ENCODE data around the gene LMF2. TPM values are rescaled to one million over a fixed set of nuclear protein-coding genes. Genes with fewer than 3 reads are reported as not detected.

LMF2 gene
- total RNA-seq, 3 donors from 2014 or later: 35.7 to 54.9 (median 39.5) TPM

DNA sequence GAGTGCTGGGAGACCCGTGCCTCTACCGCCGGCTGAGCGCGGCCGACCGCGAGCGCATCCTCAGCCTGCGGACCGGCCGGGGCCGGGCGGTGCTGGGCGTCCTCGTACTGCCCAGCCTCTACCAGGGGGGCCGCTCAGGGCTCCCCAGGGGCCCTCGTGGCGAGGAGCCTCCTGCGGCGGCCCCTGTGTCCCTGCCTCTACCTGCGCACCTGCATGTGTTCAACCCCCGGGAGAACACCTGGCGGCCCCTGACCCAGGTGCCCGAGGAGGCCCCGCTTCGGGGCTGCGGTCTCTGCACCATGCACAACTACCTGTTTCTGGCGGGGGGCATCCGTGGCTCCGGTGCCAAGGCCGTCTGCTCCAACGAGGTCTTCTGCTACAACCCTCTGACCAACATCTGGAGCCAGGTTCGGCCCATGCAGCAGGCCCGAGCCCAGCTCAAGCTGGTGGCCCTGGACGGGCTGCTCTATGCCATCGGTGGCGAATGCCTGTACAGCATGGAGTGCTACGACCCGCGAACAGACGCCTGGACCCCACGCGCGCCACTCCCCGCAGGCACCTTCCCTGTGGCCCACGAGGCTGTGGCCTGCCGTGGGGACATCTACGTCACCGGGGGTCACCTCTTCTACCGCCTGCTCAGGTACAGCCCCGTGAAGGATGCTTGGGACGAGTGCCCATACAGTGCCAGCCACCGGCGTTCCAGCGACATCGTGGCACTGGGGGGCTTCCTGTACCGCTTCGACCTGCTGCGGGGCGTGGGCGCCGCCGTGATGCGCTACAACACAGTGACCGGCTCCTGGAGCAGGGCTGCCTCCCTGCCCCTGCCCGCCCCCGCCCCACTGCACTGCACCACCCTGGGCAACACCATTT is 41.7 kb upstream of the LMF2 start:
- no peaks in the 10 kb centered on the region for H3K36me3 ChIP-seq
- peaks cover 5 to 18% of the 10 kb centered on the region in 2 donors for H3K4me1 ChIP-seq
- H3K27ac ChIP-seq: no peak overlapping the region
- peak overlapping the region; percentile 21 to 39 (median 27) for H3K4me3 ChIP-seq
- intact Hi-C loops (cut with DNase I; ENCODE audit: low total_unique reads): no loop called here
- DNase-seq (ENCODE audit: low spot score in 2 of 2): no peak
- TF ChIP-seq, protein P1, sequence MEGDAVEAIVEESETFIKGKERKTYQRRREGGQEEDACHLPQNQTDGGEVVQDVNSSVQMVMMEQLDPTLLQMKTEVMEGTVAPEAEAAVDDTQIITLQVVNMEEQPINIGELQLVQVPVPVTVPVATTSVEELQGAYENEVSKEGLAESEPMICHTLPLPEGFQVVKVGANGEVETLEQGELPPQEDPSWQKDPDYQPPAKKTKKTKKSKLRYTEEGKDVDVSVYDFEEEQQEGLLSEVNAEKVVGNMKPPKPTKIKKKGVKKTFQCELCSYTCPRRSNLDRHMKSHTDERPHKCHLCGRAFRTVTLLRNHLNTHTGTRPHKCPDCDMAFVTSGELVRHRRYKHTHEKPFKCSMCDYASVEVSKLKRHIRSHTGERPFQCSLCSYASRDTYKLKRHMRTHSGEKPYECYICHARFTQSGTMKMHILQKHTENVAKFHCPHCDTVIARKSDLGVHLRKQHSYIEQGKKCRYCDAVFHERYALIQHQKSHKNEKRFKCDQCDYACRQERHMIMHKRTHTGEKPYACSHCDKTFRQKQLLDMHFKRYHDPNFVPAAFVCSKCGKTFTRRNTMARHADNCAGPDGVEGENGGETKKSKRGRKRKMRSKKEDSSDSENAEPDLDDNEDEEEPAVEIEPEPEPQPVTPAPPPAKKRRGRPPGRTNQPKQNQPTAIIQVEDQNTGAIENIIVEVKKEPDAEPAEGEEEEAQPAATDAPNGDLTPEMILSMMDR (IDR thresholded peaks at IDR 0.05): no peak
- no peaks in the 10 kb centered on the region for H3K9me3 ChIP-seq
- H3K27me3 ChIP-seq: peaks cover 3 to 8% of the 10 kb centered on the region in 2 donors

DNA sequence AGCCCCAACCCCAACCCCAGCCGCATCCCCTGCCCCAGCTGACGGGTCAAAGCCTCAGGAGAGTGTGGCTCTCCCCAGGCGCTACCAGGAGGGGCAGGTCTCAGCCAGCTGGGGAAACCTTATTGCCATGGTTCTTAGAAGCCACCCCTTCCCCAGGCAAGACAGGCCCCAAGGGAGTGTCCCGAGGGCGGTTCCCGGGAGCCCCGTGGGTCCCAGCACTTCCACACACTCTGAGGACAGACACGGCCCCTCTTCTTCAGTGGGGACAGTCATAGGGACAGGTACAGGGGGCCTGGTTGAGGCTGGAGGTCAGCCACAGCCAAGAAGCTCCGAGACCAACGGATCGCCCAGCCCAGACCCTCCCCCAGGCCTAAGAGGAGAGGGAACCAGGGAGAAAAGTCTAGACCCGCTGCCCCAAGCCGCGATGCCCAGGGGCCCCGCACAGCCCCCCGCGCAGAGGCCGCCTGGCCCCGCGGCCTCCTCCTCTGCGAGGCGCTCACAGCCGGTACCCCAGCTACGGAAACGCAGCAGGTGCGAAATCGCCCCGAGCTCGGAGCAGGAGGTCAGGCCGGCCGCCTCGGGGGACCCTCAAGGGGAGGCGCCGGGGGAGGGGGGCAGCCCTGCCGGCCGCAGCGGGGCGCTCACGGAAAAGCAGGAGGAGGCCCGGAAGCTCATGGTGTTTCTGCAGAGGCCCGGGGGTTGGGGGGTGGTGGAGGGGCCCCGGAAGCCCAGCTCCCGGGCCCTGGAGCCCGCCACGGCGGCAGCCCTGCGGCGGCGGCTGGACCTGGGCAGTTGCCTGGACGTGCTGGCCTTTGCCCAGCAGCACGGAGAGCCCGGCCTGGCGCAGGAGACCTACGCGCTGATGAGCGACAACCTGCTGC is 40.8 kb upstream of the LMF2 start:
- H3K4me3 ChIP-seq: peak overlapping the region; percentile 21 to 39 (median 27)

DNA sequence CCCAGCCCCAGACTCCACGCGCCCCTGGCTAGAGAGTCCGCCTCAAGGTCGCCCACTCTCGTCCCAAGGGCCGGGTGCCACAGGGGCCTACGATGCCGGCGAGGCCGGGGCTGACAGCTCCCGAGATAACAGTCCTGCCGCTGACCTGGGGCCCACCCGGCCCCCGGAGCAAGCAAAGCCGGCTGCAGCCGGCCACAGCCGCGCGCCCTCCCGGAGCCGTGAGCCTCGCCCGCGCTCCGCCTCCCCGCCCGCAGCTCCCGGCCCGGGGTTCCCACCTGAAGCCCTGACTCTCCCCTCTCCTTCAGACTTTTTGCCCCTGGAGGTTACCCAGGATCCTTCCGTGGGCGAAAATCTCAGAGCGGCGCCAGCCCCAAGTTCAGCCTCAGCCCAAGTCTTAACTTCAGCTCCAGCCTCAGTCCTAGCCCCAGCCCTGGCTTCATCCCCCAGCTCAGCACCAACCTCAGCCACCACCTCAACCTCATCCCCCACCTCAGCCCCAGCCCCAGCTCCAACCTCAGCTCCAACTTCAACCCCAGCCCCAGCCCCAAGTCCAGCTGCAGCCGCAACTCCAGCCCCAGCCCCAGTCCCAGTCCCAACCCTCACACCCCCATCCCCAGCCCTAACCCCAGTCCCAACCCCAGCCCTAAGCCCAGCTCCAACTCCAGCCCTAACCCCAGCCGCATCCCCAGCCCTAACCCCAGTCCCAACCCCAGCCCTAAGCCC is 39.9 kb upstream of the LMF2 start:
- intact Hi-C loops (cut with DNase I; ENCODE audit: low total_unique reads): no loop called here
- TF ChIP-seq POLR2A (IDR thresholded peaks at IDR 0.05): no peak
- TF ChIP-seq, protein P1 (IDR thresholded peaks at IDR 0.05): no peak
- no peak for TF ChIP-seq POLR2AphosphoS5 (IDR thresholded peaks at IDR 0.05)
- no peak for DNase-seq (ENCODE audit: low spot score in 2 of 2)
- Histone ChIP-seq H3K9me3 (no peaks in the 10 kb centered on the region), H3K27me3 (peaks cover 3 to 8% of the 10 kb centered on the region in 2 donors), H3K4me1 (peaks cover 6 to 18% of the 10 kb centered on the region in 2 donors), H3K36me3 (no peaks in the 10 kb centered on the region), H3K4me3 (peak overlapping the region in 2 of 3 donors; percentile 36 to 53), H3K27ac (no peak overlapping the region)

More for the DNA sequence above, 40.8 kb upstream of the LMF2 start:
- Histone ChIP-seq H3K4me1 (peaks cover 6 to 18% of the 10 kb centered on the region in 2 donors), H3K27me3 (peaks cover 3 to 8% of the 10 kb centered on the region in 2 donors), H3K9me3 (no peaks in the 10 kb centered on the region), H3K27ac (no peak overlapping the region), H3K36me3 (no peaks in the 10 kb centered on the region)
- no peak for TF ChIP-seq POLR2AphosphoS5 (IDR thresholded peaks at IDR 0.05)
- TF ChIP-seq POLR2A (IDR thresholded peaks at IDR 0.05): no peak
- TF ChIP-seq, protein P1 (IDR thresholded peaks at IDR 0.05): no peak
- DNase-seq (ENCODE audit: low spot score in 2 of 2): no peak
- intact Hi-C loops (cut with DNase I; ENCODE audit: low total_unique reads): no loop called here

DNA sequence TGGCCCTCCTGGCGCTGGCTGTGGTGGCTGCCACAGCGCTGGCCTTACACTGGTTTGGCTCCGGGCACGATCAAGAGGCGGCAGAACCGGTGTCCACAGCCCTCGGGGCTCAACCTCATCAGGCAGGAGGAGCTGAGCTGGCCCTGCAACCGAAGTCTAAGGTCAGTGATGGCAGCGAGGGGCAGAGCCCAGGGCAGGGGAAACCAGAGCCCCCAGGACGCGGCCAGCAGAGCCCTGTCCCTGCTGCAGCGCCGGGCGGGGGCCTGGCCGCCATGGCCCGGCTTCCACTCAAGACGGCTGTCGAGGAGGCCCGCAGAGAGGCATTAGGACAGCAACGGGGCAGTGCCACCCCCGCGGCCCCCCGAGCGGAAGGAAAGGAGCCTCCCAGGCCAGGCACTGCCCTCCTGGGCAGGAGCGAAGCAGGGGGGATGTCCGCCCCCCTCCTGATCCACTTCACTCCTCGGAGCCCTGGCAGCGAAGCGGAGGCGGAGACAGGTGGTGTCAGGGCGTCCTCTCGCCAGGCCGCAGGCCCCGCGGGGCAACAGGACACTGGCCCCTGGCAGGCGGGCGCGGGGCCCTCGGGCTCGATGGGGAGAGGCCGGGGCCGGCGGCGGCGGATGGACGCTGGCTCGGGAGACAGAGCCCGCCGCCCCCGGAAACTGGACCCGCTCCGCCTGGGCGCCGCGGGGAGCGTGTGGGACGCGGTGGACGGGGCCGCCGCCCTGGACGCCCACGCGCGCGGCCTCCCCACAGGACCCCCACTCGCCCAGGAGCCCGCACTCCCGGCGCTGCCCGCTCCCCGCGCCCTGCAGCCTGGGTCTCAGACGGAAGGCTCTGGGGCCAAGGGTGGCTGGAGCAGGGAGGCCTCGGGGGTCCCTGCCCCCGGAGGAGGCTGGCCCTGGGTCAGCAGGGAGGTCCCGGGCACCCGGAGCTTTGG is 39.1 kb upstream of the LMF2 start:
- TF ChIP-seq, protein P1 (IDR thresholded peaks at IDR 0.05): no peak
- TF ChIP-seq POLR2A (IDR thresholded peaks at IDR 0.05) (no peak), POLR2AphosphoS5 (IDR thresholded peaks at IDR 0.05) (no peak)
- Histone ChIP-seq H3K4me3 (peak overlapping the region in 2 of 3 donors; percentile 36 to 53), H3K27ac (peak overlapping the region in 1 of 2 donors; percentile 88), H3K36me3 (no peaks in the 10 kb centered on the region), H3K4me1 (peaks cover 6 to 18% of the 10 kb centered on the region in 2 donors), H3K9me3 (no peaks in the 10 kb centered on the region), H3K27me3 (peaks cover 3 to 8% of the 10 kb centered on the region in 2 donors)
- DNase-seq (ENCODE audit: low spot score in 2 of 2): no peak
- intact Hi-C loops (cut with DNase I; ENCODE audit: low total_unique reads): no loop called here

Data from breast epithelium (tissue), 4 donors.